ENCODE measurements around the gene LRCH1.

DNA sequence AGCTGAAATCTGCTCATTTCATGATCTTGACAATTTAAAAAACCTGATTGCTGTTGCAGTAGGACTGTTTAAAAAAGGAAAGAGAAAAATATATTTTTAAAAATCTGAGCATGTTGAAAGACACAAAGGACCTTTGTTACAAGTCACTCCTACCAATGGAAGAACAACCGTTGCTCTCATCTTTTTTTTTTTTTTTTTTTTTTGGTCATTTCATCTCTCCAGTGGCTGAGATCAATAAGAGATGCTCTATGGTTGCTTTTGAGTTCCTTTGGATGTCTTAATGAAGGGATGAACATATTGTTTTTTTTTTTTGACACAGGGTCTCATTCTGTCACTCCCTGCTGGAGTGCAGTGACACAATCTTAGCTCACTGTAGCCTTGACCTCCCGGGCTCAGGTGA is 29.2 kb downstream of the LRCH1 start:
- TF ChIP-seq EZH2 (IDR thresholded peaks at IDR 0.05; ENCODE audit: insufficient read depth, poor library complexity, severe bottlenecking) (no peak), EZH2phosphoT487 (IDR thresholded peaks at IDR 0.05; ENCODE audit: insufficient read depth, low read depth) (no peak)
